Measurements from ENCODE around the gene DOC2B. TPM values are rescaled to one million over a fixed set of nuclear protein-coding genes. Genes with fewer than 3 reads are reported as not detected.

The DOC2B gene
- total RNA-seq, 1 experiment from 2014 or later, result 1.5 TPM

DNA sequence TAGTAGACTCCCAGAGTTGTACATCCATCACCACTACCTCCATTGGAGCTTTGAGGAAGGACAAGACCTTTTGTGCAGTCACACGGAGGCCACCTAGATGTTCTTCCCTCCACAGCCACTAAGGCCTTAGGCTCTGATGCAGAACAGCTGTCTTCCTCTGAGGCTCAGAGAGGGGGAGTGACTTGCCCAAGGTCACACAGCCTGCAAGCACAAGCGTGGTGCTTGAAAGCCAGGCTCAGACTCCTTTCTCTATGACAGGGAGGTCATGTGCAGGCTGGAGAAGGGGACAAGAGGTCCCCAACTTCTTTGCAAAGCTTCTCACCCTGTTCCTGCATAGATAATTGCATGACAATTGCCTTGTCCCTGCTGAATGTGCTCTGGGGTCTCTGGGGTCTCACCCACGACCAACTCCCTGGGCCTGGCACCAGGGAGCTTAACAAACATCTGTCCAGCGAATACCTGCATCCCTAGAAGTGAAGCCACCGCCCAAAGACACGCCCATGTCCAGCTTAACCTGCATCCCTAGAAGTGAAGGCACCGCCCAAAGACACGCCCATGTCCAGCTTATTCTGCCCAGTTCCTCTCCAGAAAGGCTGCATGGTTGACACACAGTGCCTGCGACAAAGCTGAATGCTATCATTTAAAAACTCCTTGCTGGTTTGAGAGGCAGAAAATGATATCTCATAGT is 31.4 kb downstream of the DOC2B start:
- Histone ChIP-seq H3K4me1 (ENCODE audit: control insufficient read depth, insufficient read depth, low read length) (no peaks in the 10 kb centered on the region), H3K27me3 (ENCODE audit: control insufficient read depth, insufficient read depth, low read length) (no peaks in the 10 kb centered on the region), H3K4me3 (ENCODE audit: low read depth in 2 of 2, low read length in 2 of 2) (no peak overlapping the region), H3K9me3 (ENCODE audit: control insufficient read depth, insufficient read depth, low read depth, low read length) (no peaks in the 10 kb centered on the region), H3K27ac (ENCODE audit: low read length) (no peak overlapping the region), H3K36me3 (ENCODE audit: control insufficient read depth, insufficient read depth, low read length) (no peaks in the 10 kb centered on the region)
- DNase-seq (ENCODE audit: low read depth, low spot score), result no peak
- ChIA-PET CTCF (interaction anchor here (0.6 to 0.7 kb wide), 2 partner anchors 52 to 164 kb away, joined by 3 to 4 read pairs; no protein-coding TSS in a partner anchor), POLR2A (no interaction called here)
- no peak for ATAC-seq
- in situ Hi-C loops (cut with HindIII; ENCODE audit: low pct_unique_long_range_greater_than_20kb, low sequenced_read_pairs) (no loop called here), intact Hi-C loops (cut with micrococcal nuclease; ENCODE audit: unreplicated experiment) (no loop called here)
- BruUV-seq (replicated peaks), result no TSS peak
- TF ChIP-seq SIN3A (IDR thresholded peaks at IDR 0.05; ENCODE audit: borderline replicate concordance, insufficient read depth, low read depth, low read length) (no peak), POLR2AphosphoS5 (IDR thresholded peaks at IDR 0.05; ENCODE audit: low read depth, low read length) (no peak), TCF7L2 (IDR thresholded peaks at IDR 0.05; ENCODE audit: low read depth, low read length) (no peak)
- TF ChIP-seq, protein P1, sequence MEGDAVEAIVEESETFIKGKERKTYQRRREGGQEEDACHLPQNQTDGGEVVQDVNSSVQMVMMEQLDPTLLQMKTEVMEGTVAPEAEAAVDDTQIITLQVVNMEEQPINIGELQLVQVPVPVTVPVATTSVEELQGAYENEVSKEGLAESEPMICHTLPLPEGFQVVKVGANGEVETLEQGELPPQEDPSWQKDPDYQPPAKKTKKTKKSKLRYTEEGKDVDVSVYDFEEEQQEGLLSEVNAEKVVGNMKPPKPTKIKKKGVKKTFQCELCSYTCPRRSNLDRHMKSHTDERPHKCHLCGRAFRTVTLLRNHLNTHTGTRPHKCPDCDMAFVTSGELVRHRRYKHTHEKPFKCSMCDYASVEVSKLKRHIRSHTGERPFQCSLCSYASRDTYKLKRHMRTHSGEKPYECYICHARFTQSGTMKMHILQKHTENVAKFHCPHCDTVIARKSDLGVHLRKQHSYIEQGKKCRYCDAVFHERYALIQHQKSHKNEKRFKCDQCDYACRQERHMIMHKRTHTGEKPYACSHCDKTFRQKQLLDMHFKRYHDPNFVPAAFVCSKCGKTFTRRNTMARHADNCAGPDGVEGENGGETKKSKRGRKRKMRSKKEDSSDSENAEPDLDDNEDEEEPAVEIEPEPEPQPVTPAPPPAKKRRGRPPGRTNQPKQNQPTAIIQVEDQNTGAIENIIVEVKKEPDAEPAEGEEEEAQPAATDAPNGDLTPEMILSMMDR (IDR thresholded peaks at IDR 0.05), result no peak
- TF ChIP-seq, protein P2, sequence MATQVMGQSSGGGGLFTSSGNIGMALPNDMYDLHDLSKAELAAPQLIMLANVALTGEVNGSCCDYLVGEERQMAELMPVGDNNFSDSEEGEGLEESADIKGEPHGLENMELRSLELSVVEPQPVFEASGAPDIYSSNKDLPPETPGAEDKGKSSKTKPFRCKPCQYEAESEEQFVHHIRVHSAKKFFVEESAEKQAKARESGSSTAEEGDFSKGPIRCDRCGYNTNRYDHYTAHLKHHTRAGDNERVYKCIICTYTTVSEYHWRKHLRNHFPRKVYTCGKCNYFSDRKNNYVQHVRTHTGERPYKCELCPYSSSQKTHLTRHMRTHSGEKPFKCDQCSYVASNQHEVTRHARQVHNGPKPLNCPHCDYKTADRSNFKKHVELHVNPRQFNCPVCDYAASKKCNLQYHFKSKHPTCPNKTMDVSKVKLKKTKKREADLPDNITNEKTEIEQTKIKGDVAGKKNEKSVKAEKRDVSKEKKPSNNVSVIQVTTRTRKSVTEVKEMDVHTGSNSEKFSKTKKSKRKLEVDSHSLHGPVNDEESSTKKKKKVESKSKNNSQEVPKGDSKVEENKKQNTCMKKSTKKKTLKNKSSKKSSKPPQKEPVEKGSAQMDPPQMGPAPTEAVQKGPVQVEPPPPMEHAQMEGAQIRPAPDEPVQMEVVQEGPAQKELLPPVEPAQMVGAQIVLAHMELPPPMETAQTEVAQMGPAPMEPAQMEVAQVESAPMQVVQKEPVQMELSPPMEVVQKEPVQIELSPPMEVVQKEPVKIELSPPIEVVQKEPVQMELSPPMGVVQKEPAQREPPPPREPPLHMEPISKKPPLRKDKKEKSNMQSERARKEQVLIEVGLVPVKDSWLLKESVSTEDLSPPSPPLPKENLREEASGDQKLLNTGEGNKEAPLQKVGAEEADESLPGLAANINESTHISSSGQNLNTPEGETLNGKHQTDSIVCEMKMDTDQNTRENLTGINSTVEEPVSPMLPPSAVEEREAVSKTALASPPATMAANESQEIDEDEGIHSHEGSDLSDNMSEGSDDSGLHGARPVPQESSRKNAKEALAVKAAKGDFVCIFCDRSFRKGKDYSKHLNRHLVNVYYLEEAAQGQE (IDR thresholded peaks at IDR 0.05; ENCODE audit: insufficient read depth in 1 of 2, low read depth in 2 of 2, low read length in 1 of 2), result no peak

GRCh38 chr17:149231-149630 is 32.2 kb downstream of the DOC2B start:
- Histone ChIP-seq H3K27me3 (ENCODE audit: control insufficient read depth, insufficient read depth, low read length) (no peaks in the 10 kb centered on the region), H3K27ac (ENCODE audit: low read length) (no peak overlapping the region), H3K4me1 (ENCODE audit: control insufficient read depth, insufficient read depth, low read length) (no peaks in the 10 kb centered on the region), H3K9me3 (ENCODE audit: control insufficient read depth, insufficient read depth, low read depth, low read length) (no peaks in the 10 kb centered on the region), H3K36me3 (ENCODE audit: control insufficient read depth, insufficient read depth, low read length) (no peaks in the 10 kb centered on the region), H3K4me3 (ENCODE audit: low read depth in 2 of 2, low read length in 2 of 2) (no peak overlapping the region)
- intact Hi-C loops (cut with micrococcal nuclease; ENCODE audit: unreplicated experiment) (no loop called here), in situ Hi-C loops (cut with HindIII; ENCODE audit: low pct_unique_long_range_greater_than_20kb, low sequenced_read_pairs) (no loop called here)
- BruUV-seq (replicated peaks), result no TSS peak
- ATAC-seq (no peak), DNase-seq (ENCODE audit: low read depth, low spot score) (no peak)
- CTCF ChIA-PET, result interaction anchor here (0.6 to 0.7 kb wide), 2 partner anchors 53 to 165 kb away, joined by 3 to 4 read pairs; no protein-coding TSS in a partner anchor
- TF ChIP-seq SIN3A (IDR thresholded peaks at IDR 0.05; ENCODE audit: borderline replicate concordance, insufficient read depth, low read depth, low read length), result no peak
- TF ChIP-seq POLR2AphosphoS5 (IDR thresholded peaks at IDR 0.05; ENCODE audit: low read depth, low read length), result no peak
- TF ChIP-seq, protein P1 (IDR thresholded peaks at IDR 0.05), result no peak
- TF ChIP-seq, protein P2 (IDR thresholded peaks at IDR 0.05; ENCODE audit: insufficient read depth in 1 of 2, low read depth in 2 of 2, low read length in 1 of 2), result no peak
- no peak for TF ChIP-seq TCF7L2 (IDR thresholded peaks at IDR 0.05; ENCODE audit: low read depth, low read length)
- POLR2A ChIA-PET, result no interaction called here
